Smooth muscle cell of the coronary artery (primary cell): Measurements from ENCODE around the gene DCAKD. TPM values are rescaled to one million over a fixed set of nuclear protein-coding genes. Genes with fewer than 3 reads are reported as not detected.

Source experiments
- total RNA-seq: library from RNA; depleted of rRNA; stranded (reverse); fragments of >200 nt; gene quantifications from 2 replicates; pipeline ENCODE4 v1.2.3, GENCODE V29; 2014; ENCODE audit warnings: low replicate concordance

The DCAKD gene, protein sequence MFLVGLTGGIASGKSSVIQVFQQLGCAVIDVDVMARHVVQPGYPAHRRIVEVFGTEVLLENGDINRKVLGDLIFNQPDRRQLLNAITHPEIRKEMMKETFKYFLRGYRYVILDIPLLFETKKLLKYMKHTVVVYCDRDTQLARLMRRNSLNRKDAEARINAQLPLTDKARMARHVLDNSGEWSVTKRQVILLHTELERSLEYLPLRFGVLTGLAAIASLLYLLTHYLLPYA
- 35.9 and 37.1 TPM in 2 replicates for total RNA-seq

GRCh38 chr17:45051060-45051719 lies at the start of gene DCAKD:
TSS of gene DCAKD (minus strand) at chr17:45051632. CDS start at chr17:45034885, 16,747 bp downstream.

DNA sequence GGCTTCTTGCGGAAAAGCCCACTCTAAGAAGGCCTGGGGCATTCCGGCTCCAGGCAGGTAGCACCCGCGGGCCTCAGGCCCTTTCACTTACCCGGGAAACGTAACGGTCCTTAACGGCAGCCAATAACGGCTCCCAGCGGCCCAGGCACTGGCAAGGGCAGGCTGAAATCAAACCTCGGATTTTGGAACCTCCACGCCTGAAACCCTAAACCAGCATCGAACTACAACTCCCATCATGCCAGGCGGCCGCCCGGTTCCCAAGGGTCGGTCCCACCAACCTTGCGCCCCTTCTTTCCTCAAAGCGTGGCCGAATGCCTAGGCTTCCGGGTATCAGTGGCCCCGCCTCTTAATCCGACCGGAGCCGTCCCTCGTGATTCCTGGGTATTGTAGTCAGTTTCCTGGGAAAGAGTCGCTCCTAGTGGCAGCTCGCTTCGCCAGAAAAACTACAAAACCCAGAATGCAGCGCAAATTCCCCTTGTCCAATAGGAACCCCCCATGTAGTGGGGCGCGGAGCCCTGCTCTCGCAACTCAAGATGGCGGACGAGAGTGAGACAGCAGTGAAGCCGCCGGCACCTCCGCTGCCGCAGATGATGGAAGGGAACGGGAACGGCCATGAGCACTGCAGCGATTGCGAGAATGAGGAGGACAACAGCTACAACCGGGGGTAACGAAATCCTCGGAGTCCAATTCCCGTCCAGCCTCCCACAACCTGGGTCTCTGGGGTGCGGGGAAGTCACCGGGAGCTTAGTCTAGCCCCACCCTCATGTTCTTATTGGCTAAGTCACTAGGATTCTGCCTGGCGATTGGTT lies 9.6 kb upstream of the DCAKD start, which contains the start of gene NMT1:
Gene NMT1, plus strand, starts transcription at position 521 of the 809 bp plus-strand sequence. Its CDS starts 13 bp downstream, at position 534.

Other genes starting within 250 kb of the DCAKD start
- 9.5 and 11.6 TPM in 2 replicates for gene GJC1, start 221.3 kb downstream of the DCAKD start, total RNA-seq
- gene HIGD1B, start 203.7 kb downstream of the DCAKD start, total RNA-seq = not detected in 2 replicates
- 113 and 140 TPM in 2 replicates for gene EFTUD2, start 152.2 kb downstream of the DCAKD start, total RNA-seq
- 1.1 TPM in 1 of 2 replicates, not detected in the other for gene GFAP, start 136.1 kb downstream of the DCAKD start, total RNA-seq
- gene KIF18B, start 103.9 kb downstream of the DCAKD start, total RNA-seq = 0.68 TPM in 1 of 2 replicates, not detected in the other
- gene C1QL1, start 83.3 kb downstream of the DCAKD start, total RNA-seq = 0.08 and 0.23 TPM in 2 replicates
- 70.2 and 119 TPM in 2 replicates for gene NMT1, start 9.7 kb upstream of the DCAKD start, total RNA-seq
- gene PLCD3, start 80.9 kb upstream of the DCAKD start, total RNA-seq = 20.0 and 37.3 TPM in 2 replicates
- 4.3 and 4.8 TPM in 2 replicates for gene ACBD4, start 84.1 kb upstream of the DCAKD start, total RNA-seq
- gene HEXIM1, start 96.8 kb upstream of the DCAKD start, total RNA-seq = 5.9 and 8.6 TPM in 2 replicates
- 5.3 and 11.7 TPM in 2 replicates for gene HEXIM2, start 110.2 kb upstream of the DCAKD start, total RNA-seq
- 2.9 TPM in 1 of 2 replicates, not detected in the other for gene FMNL1, start 170.3 kb upstream of the DCAKD start, total RNA-seq
- not detected in 2 replicates for gene SPATA32, start 210.5 kb upstream of the DCAKD start, total RNA-seq